Caco-2 (cell line): ENCODE data around the gene SSR1. TPM values are rescaled to one million over a fixed set of nuclear protein-coding genes. Genes with fewer than 3 reads are reported as not detected.
"Not testable (repeated sequence)": the region's sequence is repeated elsewhere in the genome, so short reads cannot be mapped to it uniquely, and the experiment has no call there.

Experiments used
- Bru-seq: library from RNA; stranded (reverse); fragments of 400-500 nt; gene quantifications from one replicate; lab custom pipeline; 2021; lab: Mats Ljungman, UMichigan
- BruChase-seq, 2 experiments: library from RNA; stranded (reverse); fragments of 400-500 nt; gene quantifications; one replicate each; lab custom pipeline; 2021; lab: Mats Ljungman, UMichigan
- BruUV-seq: library from RNA; stranded (reverse); fragments of 400-500 nt; replicated peaks from 2 replicates; lab custom pipeline; 2021; lab: Mats Ljungman, UMichigan
- CTCF ChIA-PET: fragments of 300-600 bp; sonication (Branson Sonifier 250); formaldehyde crosslinking; loops from one replicate; lab custom pipeline; 2022; ENCODE audit warnings: antibody characterized with exemption; lab: Charles Lee
- POLR2A ChIA-PET: fragments of 300-600 bp; sonication (Branson Sonifier 250); formaldehyde crosslinking; loops from one replicate; lab custom pipeline; 2022; ENCODE audit warnings: antibody characterized with exemption; lab: Charles Lee
- DNase-seq, 2 experiments: peaks; one replicate each; pipeline versions ENCODE4 v3.0.0 to v3.0.0-alpha.2; 2020 to 2022
- H3K27me3 ChIP-seq: replicated peaks from 2 replicates; pipeline ENCODE4 v1.6.0; 2011; ENCODE audit warnings: low read length; ENCODE audit not compliant: control insufficient read depth, insufficient read depth
- H3K36me3 ChIP-seq: 2 replicates; pipeline ENCODE4 v1.5.1; 2011; ENCODE audit warnings: low read length; ENCODE audit not compliant: control insufficient read depth, insufficient read depth
- H3K4me1 ChIP-seq: fragments of 250-450 bp; sonication (Bioruptor Pico); 2 replicates; pipeline ENCODE4 v1.5.1; 2020; ENCODE audit warnings: mild to moderate bottlenecking
- H3K4me3 ChIP-seq: 2 replicates; pipeline ENCODE4 v1.5.1; 2011; ENCODE audit warnings: low read depth, mild to moderate bottlenecking, control low read depth, low read length
- H3K9me3 ChIP-seq: fragments of 250-450 bp; sonication (Bioruptor Pico); 2 replicates; pipeline ENCODE4 v1.5.1; 2020; ENCODE audit warnings: mild to moderate bottlenecking, moderate library complexity
- H3K27ac Mint-ChIP-seq: one replicate; pipeline ENCODE4 v1.8.0; 2022; ENCODE audit warnings: mixed read lengths; ENCODE audit not compliant: unreplicated experiment
- H3K27me3 Mint-ChIP-seq: one replicate; pipeline ENCODE4 v1.8.0; 2022; ENCODE audit warnings: mixed read lengths; ENCODE audit not compliant: insufficient read depth, unreplicated experiment
- H3K36me3 Mint-ChIP-seq: one replicate; pipeline ENCODE4 v1.8.0; 2022; ENCODE audit warnings: mild to moderate bottlenecking, mixed read lengths; ENCODE audit not compliant: insufficient read depth, unreplicated experiment
- H3K4me1 Mint-ChIP-seq: one replicate; pipeline ENCODE4 v1.8.0; 2022; ENCODE audit warnings: low read depth, mixed read lengths; ENCODE audit not compliant: unreplicated experiment
- H3K4me3 Mint-ChIP-seq: one replicate; pipeline ENCODE4 v1.8.0; 2022; ENCODE audit warnings: mild to moderate bottlenecking, moderate library complexity, mixed read lengths; ENCODE audit not compliant: unreplicated experiment
- H3K9me3 Mint-ChIP-seq: one replicate; pipeline ENCODE4 v1.8.0; 2022; ENCODE audit warnings: mixed read lengths; ENCODE audit not compliant: unreplicated experiment
- CTCF ChIP-seq, 2 experiments: fragments of 200-600 bp in 1 of 2; IDR thresholded peaks; 1 replicate in 1 of 2; 2 replicates in 1 of 2; pipeline versions ENCODE4 v1.5.1 to v1.8.0; 2011 to 2022; ENCODE audit warnings: antibody characterized with exemption in 1 of 2, control low read depth in 1 of 2, inconsistent platforms in 1 of 2, low read depth in 1 of 2, low read length in 1 of 2, mild to moderate bottlenecking in 1 of 2, moderate library complexity in 1 of 2; ENCODE audit not compliant: insufficient read depth in 1 of 2, severe bottlenecking in 1 of 2, unreplicated experiment in 1 of 2
- intact Hi-C: fragments of 100-400 bp; cut with micrococcal nuclease; formaldehyde crosslinking; loops from one replicate; pipeline ENCODE4 v1.10.0; 2022; ENCODE audit not compliant: unreplicated experiment
- long read RNA-seq: library from polyadenylated mRNA; stranded (forward); transcript quantifications from one replicate; pipeline ENCODE4 v2.0.0, GENCODE V29; 2022
- total RNA-seq: library from RNA; stranded (reverse); gene quantifications from 2 replicates; pipeline ENCODE4 v1.2.3, GENCODE V29; 2022

SSR1 gene
- total RNA-seq (136 and 150 TPM in 2 replicates), Bru-seq, nascent RNA (percentile 84 among the genes with signal in this experiment), BruChase-seq, experiment 1, labeled RNA remaining after a 2-hour chase (percentile 93 among the genes with signal in this experiment), BruChase-seq, experiment 2, labeled RNA remaining after a 6-hour chase (percentile 98 among the genes with signal in this experiment)
- long read RNA-seq, full-length matches to known transcripts = 210 of 295 reads
- long read RNA-seq, partial matches to known transcripts = 62 of 295 reads
- long read RNA-seq, other reads (novel, unspliced or antisense) = 23 of 295 reads

GRCh38 chr6:7312616-7313504 is at the start of gene SSR1:
Gene SSR1 (minus strand): TSS chr6:7313199. CDS start chr6:7313120, 79 bp downstream.
- Histone ChIP-seq H3K27me3 (no peaks in the 10 kb centered on the region), H3K4me1 (peaks cover 16% of the 10 kb centered on the region), H3K9me3 (no peaks in the 10 kb centered on the region), H3K36me3 (no peaks in the 10 kb centered on the region), H3K4me3 (peak within 1 kb of the TSS; percentile 95)
- intact Hi-C loops = loop anchor here (1.0 to 5.0 kb wide), 3 partner anchors 34 to 248 kb away; partner anchors contain the start of genes CAGE1 and RIOK1
- Mint-ChIP-seq H3K9me3 (no peaks in the 10 kb centered on the region), H3K27me3 (no peaks in the 10 kb centered on the region), H3K27ac (peak within 1 kb of the TSS; percentile 76), H3K4me3 (peak within 1 kb of the TSS; percentile 87), H3K36me3 (peaks cover 37% of the 10 kb centered on the region), H3K4me1 (no peaks in the 10 kb centered on the region)
- TF ChIP-seq CTCF (IDR thresholded peaks at IDR 0.05; ENCODE audit: insufficient read depth in 1 of 2, low read depth in 1 of 2, low read length in 1 of 2, severe bottlenecking in 1 of 2, unreplicated experiment in 1 of 2) = no peak
- ChIA-PET POLR2A (interaction anchor here (1.5 kb wide), 1 partner anchor 77 kb away, joined by 11 read pairs; the partner anchor contains the start of genes CAGE1 and RIOK1), CTCF (interaction anchor here (1.4 kb wide), 1 partner anchor 12 kb away, joined by 5 read pairs; no protein-coding TSS in a partner anchor)
- BruUV-seq = no TSS peak
- DNase-seq = peak; percentile 96 to 97

DNA sequence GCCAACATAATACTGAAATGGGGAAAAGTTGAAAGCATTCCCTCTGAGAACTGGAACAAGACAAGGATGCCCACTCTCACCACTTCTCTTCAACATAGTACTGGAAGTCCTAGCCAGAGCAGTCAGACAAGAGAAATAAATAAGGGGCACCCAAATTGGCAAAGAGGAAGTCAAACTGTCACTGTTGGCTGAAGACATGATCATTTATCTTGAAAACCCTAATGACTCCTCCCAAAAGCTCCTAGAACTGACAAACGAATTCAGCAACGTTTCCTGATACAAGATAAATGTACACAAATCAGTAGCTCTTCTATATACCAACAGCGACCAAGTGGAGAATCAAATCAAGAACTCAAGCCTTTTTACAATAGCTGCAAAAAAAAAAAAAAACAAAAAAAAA is 38.9 kb upstream of the SSR1 start:
- H3K9me3 Mint-ChIP-seq, intact Hi-C loops, H3K27ac Mint-ChIP-seq: not testable (repeated sequence)

GRCh38 chr6:7350591-7350990 is 37.6 kb upstream of the SSR1 start:
- DNase-seq, H3K4me3 ChIP-seq, intact Hi-C loops, CTCF ChIA-PET, POLR2A ChIA-PET, H3K36me3 Mint-ChIP-seq, H3K27ac Mint-ChIP-seq, H3K9me3 ChIP-seq, H3K4me1 Mint-ChIP-seq, H3K4me3 Mint-ChIP-seq, H3K9me3 Mint-ChIP-seq, BruUV-seq, H3K36me3 ChIP-seq, H3K27me3 ChIP-seq, H3K27me3 Mint-ChIP-seq: not testable (repeated sequence)
- peaks cover 14% of the 10 kb centered on the region for H3K4me1 ChIP-seq

More for the DNA sequence above, 38.9 kb upstream of the SSR1 start:
- H3K9me3 ChIP-seq, H3K4me1 Mint-ChIP-seq, POLR2A ChIA-PET, H3K4me3 ChIP-seq, H3K36me3 ChIP-seq, DNase-seq, H3K36me3 Mint-ChIP-seq, CTCF ChIA-PET, H3K27me3 Mint-ChIP-seq, H3K4me3 Mint-ChIP-seq, H3K27me3 ChIP-seq, BruUV-seq: not testable (repeated sequence)
- peaks cover 13% of the 10 kb centered on the region for H3K4me1 ChIP-seq

DNA sequence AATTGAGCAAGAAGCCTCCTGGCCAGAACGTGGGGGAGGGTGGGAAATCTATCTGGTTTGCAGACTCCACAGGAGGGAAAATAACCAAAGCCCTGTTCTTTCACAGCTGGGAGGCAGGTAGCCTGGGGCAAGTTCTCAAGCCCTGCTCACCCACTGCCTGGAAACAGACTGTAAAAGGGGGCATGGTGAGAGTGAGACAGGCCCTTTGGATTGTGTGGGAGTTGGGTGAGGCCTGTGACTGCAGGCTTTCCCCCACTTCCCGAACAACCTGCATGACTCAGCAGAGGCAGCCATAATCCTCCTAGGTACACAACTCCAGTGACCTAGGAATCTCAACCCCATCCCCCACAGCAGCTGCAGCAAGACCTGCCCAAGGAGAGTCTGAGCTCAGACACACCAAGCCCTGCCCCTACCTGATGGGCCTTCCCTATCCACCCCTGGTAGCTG is 34.6 kb upstream of the SSR1 start:
- BruUV-seq, H3K27me3 ChIP-seq, CTCF ChIA-PET, H3K36me3 Mint-ChIP-seq, H3K9me3 Mint-ChIP-seq, H3K9me3 ChIP-seq, H3K36me3 ChIP-seq, H3K4me3 ChIP-seq, H3K27me3 Mint-ChIP-seq, H3K4me1 Mint-ChIP-seq: not testable (repeated sequence)
- DNase-seq = peak; percentile 86 to 95
- peaks cover 14% of the 10 kb centered on the region for H3K4me1 ChIP-seq
- POLR2A ChIA-PET = interaction anchor here (0.7 to 1.8 kb wide), 2 partner anchors 41 to 42 kb away, joined by 3 to 8 read pairs; partner anchors contain the start of genes CAGE1 and RIOK1
- Mint-ChIP-seq H3K4me3 (peak overlapping the region; percentile 63), H3K27ac (peak overlapping the region; percentile 94)
- intact Hi-C loops = loop anchor here (2.0 to 5.0 kb wide), 2 partner anchors 35 to 41 kb away; partner anchors contain the start of genes CAGE1, RIOK1 and SSR1

GRCh38 chr6:7344773-7345450 is 31.9 kb upstream of the SSR1 start:
- intact Hi-C loops = loop anchor here (5.0 kb wide), 1 partner anchor 33 kb away; the partner anchor contains the start of gene SSR1
- H3K36me3 Mint-ChIP-seq, H3K9me3 ChIP-seq, DNase-seq, H3K27ac Mint-ChIP-seq, H3K27me3 ChIP-seq, H3K4me3 Mint-ChIP-seq, CTCF ChIA-PET, BruUV-seq, H3K9me3 Mint-ChIP-seq, H3K4me1 Mint-ChIP-seq, H3K4me3 ChIP-seq, H3K27me3 Mint-ChIP-seq, H3K36me3 ChIP-seq, POLR2A ChIA-PET: not testable (repeated sequence)
- peaks cover 14% of the 10 kb centered on the region for H3K4me1 ChIP-seq
